Measurements from ENCODE around the gene RNF5.

Gene RNF5

GRCh38 chr6:32212076-32212760, 34.0 kb downstream of the RNF5 start:
- no peak for DNase-seq (ENCODE audit: extremely low spot score)
- TF ChIP-seq FOXK2 (IDR thresholded peaks at IDR 0.05): no peak
- no peak for TF ChIP-seq TARDBP (IDR thresholded peaks at IDR 0.05)
- TF ChIP-seq ARNT (IDR thresholded peaks at IDR 0.05): no peak
- TF ChIP-seq LEF1 (IDR thresholded peaks at IDR 0.05; ENCODE audit: borderline replicate concordance): no peak
- TF ChIP-seq L3MBTL2 (conservative IDR thresholded peaks at IDR 0.05): no peak
- TF ChIP-seq ELF4 (IDR thresholded peaks at IDR 0.05): no peak
- TF ChIP-seq ZNF384 (IDR thresholded peaks at IDR 0.05): no peak
- no peak for TF ChIP-seq PKNOX1 (IDR thresholded peaks at IDR 0.05)
- no peak for TF ChIP-seq BHLHE40 (IDR thresholded peaks at IDR 0.05; ENCODE audit: borderline replicate concordance)
- TF ChIP-seq SUZ12 (IDR thresholded peaks at IDR 0.05): no peak
- TF ChIP-seq SP1 (IDR thresholded peaks at IDR 0.05): no peak
- TF ChIP-seq NFRKB (IDR thresholded peaks at IDR 0.05): no peak
- TF ChIP-seq CTBP1 (IDR thresholded peaks at IDR 0.05; ENCODE audit: borderline replicate concordance): no peak
- no peak for TF ChIP-seq HDGF (IDR thresholded peaks at IDR 0.05; ENCODE audit: borderline replicate concordance)
- TF ChIP-seq FOXM1 (IDR thresholded peaks at IDR 0.05; ENCODE audit: borderline replicate concordance): no peak
- no peak for TF ChIP-seq FOXA1 (IDR thresholded peaks at IDR 0.05)
- POLR2A ChIA-PET: interaction anchor here (1.3 kb wide), 1 partner anchor 17 kb away, joined by 3 read pairs; no protein-coding TSS in a partner anchor
- CTCF ChIA-PET: interaction anchor here (0.6 kb wide), 1 partner anchor 421 kb away, joined by 3 read pairs; no protein-coding TSS in a partner anchor

- CTCF ChIA-PET: no interaction called here
- POLR2A ChIA-PET: no interaction called here
- no peak for TF ChIP-seq L3MBTL2 (conservative IDR thresholded peaks at IDR 0.05)
- no peak for TF ChIP-seq CTBP1 (IDR thresholded peaks at IDR 0.05; ENCODE audit: borderline replicate concordance)
- no peak for DNase-seq (ENCODE audit: extremely low spot score)
Measured at GRCh38 chr6:32213649-32214048, 35.4 kb downstream of the RNF5 start.

- CTCF ChIA-PET: no interaction called here
- POLR2A ChIA-PET: no interaction called here
Measured at GRCh38 chr6:32214126-32214525, 35.9 kb downstream of the RNF5 start.

GRCh38 chr6:32215617-32216016, 37.4 kb downstream of the RNF5 start:
- POLR2A ChIA-PET: no interaction called here
- CTCF ChIA-PET: no interaction called here
- TF ChIP-seq FOXK2 (IDR thresholded peaks at IDR 0.05): no peak
- TF ChIP-seq ZNF384 (IDR thresholded peaks at IDR 0.05): no peak
- no peak for TF ChIP-seq SUZ12 (IDR thresholded peaks at IDR 0.05)
- TF ChIP-seq PKNOX1 (IDR thresholded peaks at IDR 0.05): no peak
- TF ChIP-seq ELF4 (IDR thresholded peaks at IDR 0.05): no peak
- TF ChIP-seq SP1 (IDR thresholded peaks at IDR 0.05): no peak
- TF ChIP-seq BHLHE40 (IDR thresholded peaks at IDR 0.05; ENCODE audit: borderline replicate concordance): no peak
- TF ChIP-seq FOXA1 (IDR thresholded peaks at IDR 0.05): no peak
- TF ChIP-seq LEF1 (IDR thresholded peaks at IDR 0.05; ENCODE audit: borderline replicate concordance): no peak
- no peak for DNase-seq (ENCODE audit: extremely low spot score)

More at GRCh38 chr6:32214126-32214525, 35.9 kb downstream of the RNF5 start:
- no peak for TF ChIP-seq LEF1 (IDR thresholded peaks at IDR 0.05; ENCODE audit: borderline replicate concordance)
- TF ChIP-seq HDGF (IDR thresholded peaks at IDR 0.05; ENCODE audit: borderline replicate concordance): no peak
- no peak for TF ChIP-seq CTBP1 (IDR thresholded peaks at IDR 0.05; ENCODE audit: borderline replicate concordance)
- no peak for TF ChIP-seq FOXA1 (IDR thresholded peaks at IDR 0.05)
- no peak for DNase-seq (ENCODE audit: extremely low spot score)

- no peak for DNase-seq (ENCODE audit: extremely low spot score)
- ChIA-PET CTCF (no interaction called here), POLR2A (no interaction called here)
- TF ChIP-seq TARDBP (IDR thresholded peaks at IDR 0.05) (no peak), LEF1 (IDR thresholded peaks at IDR 0.05; ENCODE audit: borderline replicate concordance) (no peak), FOXA1 (IDR thresholded peaks at IDR 0.05) (no peak)
Measured at GRCh38 chr6:32216285-32216684, 38.1 kb downstream of the RNF5 start.

GRCh38 chr6:32216998-32217397, 38.8 kb downstream of the RNF5 start:
- POLR2A ChIA-PET: no interaction called here
- CTCF ChIA-PET: no interaction called here
- TF ChIP-seq SP1 (IDR thresholded peaks at IDR 0.05) (no peak), FOXK2 (IDR thresholded peaks at IDR 0.05) (no peak), TARDBP (IDR thresholded peaks at IDR 0.05) (no peak), SUZ12 (IDR thresholded peaks at IDR 0.05) (no peak), CTBP1 (IDR thresholded peaks at IDR 0.05; ENCODE audit: borderline replicate concordance) (no peak), BHLHE40 (IDR thresholded peaks at IDR 0.05; ENCODE audit: borderline replicate concordance) (no peak), FOXM1 (IDR thresholded peaks at IDR 0.05; ENCODE audit: borderline replicate concordance) (no peak), ELF4 (IDR thresholded peaks at IDR 0.05) (no peak), NFRKB (IDR thresholded peaks at IDR 0.05) (no peak), ARNT (IDR thresholded peaks at IDR 0.05) (no peak), LEF1 (IDR thresholded peaks at IDR 0.05; ENCODE audit: borderline replicate concordance) (no peak), FOXA1 (IDR thresholded peaks at IDR 0.05) (no peak), HDGF (IDR thresholded peaks at IDR 0.05; ENCODE audit: borderline replicate concordance) (no peak), ZNF384 (IDR thresholded peaks at IDR 0.05) (no peak), L3MBTL2 (conservative IDR thresholded peaks at IDR 0.05) (no peak), PKNOX1 (IDR thresholded peaks at IDR 0.05) (no peak)
- DNase-seq (ENCODE audit: extremely low spot score): no peak

GRCh38 chr6:32218167-32218566, 40.0 kb downstream of the RNF5 start:
- POLR2A ChIA-PET: no interaction called here
- DNase-seq (ENCODE audit: extremely low spot score): no peak
- TF ChIP-seq ELF4 (IDR thresholded peaks at IDR 0.05) (no peak), FOXK2 (IDR thresholded peaks at IDR 0.05) (no peak), LEF1 (IDR thresholded peaks at IDR 0.05; ENCODE audit: borderline replicate concordance) (no peak)
- CTCF ChIA-PET: interaction anchor here (0.9 kb wide), 1 partner anchor 99 kb away, joined by 3 read pairs; no protein-coding TSS in a partner anchor

All from HEK293T (cell line).